GM19238 (cell line): ENCODE measurements around the gene F5.

Experiments used
- DNase-seq: peaks from one replicate; pipeline ENCODE4 v3.0.0; 2011; ENCODE audit warnings: low spot score; ENCODE audit not compliant: insufficient read length

F5 gene

GRCh38 chr1:169586395-169587255 lies at the start of gene F5:
Gene F5, minus strand, starts transcription at chr1:169586481. Its CDS starts 95 bp downstream, at chr1:169586386.
- peak; percentile 51 for DNase-seq

DNA sequence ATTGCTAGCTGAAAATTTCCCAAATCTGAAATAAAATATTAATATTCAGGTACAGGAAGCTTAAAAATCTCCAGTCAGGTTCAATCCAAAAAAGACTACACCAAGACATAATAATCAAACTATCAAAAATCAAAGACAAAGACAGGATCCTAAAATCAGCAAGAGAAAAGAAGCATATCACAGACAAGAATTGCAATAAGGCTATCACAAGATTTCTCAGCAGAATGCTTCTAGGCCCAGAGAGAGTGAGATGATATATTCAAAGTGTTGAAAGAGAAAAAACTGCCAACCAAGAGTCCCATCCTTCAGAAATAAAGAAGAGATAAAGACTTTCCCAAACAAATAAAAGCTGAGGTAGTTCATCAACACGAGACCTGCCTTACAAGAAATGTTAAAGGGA lies 48.6 kb upstream of the F5 start:
- no peak for DNase-seq

DNA sequence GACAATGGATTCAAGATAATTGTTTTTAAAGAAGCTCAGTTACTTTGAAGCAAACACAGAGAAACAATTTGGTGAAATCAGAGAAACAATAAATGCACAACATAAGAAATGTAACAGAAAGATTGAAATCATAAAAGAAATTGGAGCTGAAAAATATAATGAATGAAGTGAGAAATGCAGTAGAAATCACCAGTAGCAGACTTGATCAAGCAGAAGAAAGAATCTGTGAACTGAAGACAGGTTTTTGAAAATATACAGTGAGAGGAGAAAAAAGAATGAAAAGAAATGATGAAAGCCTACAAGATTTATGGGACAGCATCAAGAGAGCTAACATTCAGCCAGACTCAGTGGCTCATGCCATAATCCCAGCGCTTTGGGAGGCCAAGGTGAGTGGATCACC lies 47.9 kb upstream of the F5 start:
- DNase-seq = no peak

GRCh38 chr1:169631249-169631648 lies 45.0 kb upstream of the F5 start:
- DNase-seq = no peak

DNA sequence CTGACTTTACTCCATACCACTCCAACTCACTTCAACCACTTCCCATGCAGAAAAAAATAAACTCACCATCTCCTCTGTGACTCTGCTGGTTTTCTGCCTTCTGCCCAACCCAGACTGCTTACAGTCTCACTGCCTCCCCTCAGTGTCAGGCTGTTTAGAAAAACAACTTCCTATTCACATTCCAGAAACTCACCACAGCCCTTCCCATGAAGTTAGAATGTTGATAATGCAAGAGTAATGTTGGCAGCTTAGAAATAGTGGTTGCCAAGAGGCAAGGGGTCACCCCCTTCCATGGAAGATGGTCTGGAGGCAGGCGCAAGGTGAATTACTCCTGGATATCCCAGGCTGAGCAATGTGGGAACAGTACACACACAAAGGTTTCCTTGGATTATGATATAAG lies 43.7 kb upstream of the F5 start, which contains the start of gene SELP:
Gene SELP, minus strand, starts transcription at position 119 of the 400 bp plus-strand sequence. Its CDS starts 50 bp downstream, at position 69.
- DNase-seq = no peak

DNA sequence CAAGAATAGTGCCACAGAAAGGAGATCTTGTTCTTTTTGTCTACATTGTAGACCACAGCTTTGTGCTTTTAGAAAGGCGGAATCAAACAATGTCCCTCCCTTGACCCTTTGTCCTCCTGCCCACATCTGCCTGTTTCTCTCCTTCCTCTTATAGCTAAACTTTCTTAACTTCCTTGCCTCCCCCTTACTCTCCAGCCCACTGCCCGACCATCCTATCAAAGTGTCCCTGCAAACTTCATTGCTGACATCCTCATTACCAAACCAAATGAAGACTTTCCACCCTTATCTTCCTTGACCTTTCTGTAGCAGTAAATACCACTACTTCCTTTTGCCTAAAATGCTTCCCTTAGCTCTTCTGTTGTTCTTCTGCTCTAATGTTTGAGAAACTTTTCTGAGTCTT lies 38.6 kb upstream of the F5 start:
- no peak for DNase-seq

DNA sequence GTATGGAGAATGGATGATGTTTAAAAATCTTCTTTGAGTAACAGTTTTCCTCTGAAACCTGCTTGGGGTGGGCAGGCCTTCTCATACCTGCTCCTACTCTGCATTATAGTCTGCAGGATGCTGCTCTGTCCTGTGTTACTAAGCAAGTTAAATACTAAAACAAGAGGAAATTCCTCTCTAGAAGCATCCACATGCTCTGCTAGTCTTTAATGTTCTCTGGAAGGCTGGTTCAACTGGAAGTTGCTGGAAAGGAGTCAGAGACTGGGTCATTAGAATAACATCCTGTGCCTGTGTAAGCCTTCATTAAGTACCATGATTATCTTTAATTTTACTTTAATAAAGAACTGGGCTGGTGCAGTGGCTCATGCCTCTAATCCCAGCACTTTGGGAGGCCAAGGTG lies 37.8 kb upstream of the F5 start:
- no peak for DNase-seq

DNA sequence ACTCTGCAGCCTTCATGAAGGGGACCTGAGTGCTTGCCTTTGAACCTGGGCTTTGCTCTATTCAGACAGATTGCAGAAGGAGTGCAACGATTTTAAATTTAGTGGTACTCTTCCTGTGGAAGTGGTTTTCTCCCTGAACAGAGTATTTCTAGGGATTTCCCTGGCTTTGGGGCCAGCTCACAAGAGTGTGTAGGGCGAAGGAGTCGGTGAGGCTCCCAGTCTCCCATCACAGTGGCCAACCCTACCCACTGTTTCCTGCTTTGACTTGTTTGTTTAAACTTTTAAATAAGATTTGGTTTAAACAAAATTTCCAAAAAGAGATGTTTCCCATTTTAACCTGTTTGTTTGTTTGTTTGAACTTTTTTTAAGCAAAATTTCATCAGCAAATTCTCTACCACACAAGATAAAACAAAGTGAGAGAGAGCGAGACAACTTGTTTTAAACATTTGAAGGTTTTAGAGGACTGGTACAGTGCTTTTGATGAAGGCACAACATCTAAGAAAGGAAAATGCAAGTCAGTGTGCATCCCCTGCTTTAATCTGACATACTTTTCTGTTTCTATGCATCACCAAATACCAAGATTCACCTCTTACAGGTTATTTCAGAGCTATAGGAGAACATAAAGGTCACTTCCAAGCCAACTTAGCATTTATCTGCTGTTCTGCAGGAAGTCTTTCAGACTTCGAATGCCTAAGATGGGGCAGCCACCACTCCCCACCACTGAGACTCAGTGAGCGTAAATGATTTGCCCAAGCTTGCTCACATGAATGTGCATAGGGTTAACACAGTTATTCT lies 37.0 kb upstream of the F5 start:
- no peak for DNase-seq

DNA sequence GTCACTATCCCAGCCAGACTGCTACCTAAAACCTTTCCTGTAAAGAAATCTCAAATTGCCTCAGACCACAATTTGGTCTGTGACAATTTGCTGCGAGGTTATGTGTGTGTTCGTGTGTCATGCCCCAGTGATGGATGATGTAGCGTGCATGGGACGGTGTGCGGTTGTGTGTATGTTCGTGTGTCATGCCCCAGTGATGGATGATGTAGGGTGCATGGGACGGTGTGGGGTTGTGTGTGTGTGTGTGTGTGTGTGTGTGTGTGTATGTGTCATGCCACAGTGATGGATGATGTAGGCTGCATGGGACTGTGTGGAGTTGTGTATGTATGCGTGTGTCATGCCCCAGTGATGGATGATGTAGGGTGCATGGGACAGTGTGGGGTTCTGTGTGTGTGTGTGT lies 34.3 kb upstream of the F5 start:
- DNase-seq = no peak

- DNase-seq = no peak
Measured at GRCh38 chr1:169618367-169618766, 32.1 kb upstream of the F5 start.

DNA sequence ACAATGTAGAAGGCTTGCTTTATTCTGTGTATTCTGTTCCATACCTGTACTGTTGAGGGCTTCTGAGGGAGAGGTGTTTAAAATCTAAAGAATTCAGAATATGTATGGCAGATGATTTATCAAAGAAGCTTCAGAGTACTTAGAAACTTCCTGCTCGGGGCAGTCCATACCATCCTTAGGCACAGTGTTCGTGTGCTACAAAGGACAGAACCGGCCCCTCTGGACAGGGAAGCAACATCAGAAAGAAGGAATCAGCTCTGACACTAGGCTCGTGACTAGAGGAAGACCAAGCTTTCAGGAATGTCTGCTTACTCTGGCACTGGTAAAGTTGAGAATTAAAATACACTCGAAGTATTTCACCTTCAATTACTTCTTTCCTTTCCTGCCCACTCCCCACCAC lies 29.5 kb upstream of the F5 start:
- no peak for DNase-seq

DNA sequence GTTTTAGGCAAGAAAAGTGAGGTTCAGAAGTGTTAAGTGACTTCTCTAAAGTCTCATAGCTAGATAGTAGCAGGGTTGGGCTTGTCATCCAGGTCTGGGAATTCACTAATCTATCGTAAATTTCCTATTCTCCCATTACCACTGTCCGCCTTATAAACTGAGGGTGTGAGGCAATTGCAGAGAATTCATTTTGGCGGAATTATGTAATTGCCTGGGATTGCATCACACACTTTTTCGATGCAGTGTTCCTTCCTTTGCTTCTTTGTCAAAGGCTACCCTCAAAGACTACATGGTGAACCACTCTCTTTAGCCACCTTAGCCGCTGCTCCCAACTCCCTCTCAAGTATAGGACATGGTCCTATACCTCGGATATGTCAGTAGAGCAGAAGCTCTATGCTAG lies 24.6 kb upstream of the F5 start:
- DNase-seq = no peak

- no peak for DNase-seq
Measured at GRCh38 chr1:169610108-169610507, 23.8 kb upstream of the F5 start.

DNA sequence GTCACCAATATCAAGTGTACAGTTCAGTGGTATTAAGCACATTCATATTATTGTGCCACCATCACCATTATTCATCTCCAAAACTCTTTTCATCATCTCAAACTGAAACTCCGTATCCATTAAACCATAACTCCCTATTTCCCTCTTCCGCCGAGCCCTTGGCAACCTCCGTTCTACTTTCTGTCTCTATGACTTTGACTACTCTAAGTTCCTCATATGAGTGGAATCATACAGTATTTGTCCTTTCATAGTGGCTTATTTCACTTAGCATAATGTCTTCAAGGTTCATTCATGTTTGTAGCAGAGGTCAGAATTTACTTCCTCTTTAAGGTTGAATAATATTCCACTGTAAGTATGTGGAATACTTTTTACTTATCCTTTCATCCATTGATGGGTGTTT lies 21.9 kb upstream of the F5 start:
- DNase-seq = no peak

DNA sequence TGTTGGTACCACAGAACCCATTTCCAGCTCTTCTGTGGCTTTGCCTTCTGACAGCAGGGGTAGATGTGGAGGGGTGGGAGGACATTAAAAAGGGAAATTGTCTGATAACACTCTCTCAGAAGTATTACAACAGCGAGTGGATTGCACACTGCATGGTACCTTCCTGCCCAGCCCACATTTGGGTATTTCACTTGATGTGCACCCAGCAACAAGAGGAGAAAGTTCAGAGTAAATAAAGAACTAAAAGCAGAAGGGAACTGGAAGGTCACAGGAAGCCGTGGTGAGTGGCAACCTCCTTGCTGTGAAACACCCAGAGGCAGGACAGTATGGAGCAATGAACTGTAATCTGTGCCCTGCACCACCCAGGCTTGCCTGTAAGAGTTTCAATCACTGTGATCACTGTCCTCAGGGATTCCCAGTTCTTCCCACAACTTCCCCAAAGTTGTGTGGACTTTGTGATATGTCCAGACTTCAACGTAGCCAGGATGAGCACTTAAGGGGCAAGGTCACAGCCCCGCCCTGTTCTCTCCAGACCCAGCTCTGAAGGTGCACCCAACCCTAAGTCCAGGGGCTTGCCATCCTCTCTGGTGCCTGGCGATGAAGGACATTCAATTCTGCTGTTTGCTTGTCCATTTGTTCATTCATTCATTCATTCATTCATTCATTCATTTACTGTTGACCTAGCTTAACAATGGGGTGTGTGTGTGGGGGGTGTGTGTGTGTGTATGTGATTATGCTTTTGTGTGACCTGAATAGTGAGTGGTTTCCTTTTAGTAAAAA lies 18.7 kb upstream of the F5 start:
- no peak for DNase-seq

- DNase-seq = no peak
Measured at GRCh38 chr1:169601096-169601881, 15.0 kb upstream of the F5 start.

DNA sequence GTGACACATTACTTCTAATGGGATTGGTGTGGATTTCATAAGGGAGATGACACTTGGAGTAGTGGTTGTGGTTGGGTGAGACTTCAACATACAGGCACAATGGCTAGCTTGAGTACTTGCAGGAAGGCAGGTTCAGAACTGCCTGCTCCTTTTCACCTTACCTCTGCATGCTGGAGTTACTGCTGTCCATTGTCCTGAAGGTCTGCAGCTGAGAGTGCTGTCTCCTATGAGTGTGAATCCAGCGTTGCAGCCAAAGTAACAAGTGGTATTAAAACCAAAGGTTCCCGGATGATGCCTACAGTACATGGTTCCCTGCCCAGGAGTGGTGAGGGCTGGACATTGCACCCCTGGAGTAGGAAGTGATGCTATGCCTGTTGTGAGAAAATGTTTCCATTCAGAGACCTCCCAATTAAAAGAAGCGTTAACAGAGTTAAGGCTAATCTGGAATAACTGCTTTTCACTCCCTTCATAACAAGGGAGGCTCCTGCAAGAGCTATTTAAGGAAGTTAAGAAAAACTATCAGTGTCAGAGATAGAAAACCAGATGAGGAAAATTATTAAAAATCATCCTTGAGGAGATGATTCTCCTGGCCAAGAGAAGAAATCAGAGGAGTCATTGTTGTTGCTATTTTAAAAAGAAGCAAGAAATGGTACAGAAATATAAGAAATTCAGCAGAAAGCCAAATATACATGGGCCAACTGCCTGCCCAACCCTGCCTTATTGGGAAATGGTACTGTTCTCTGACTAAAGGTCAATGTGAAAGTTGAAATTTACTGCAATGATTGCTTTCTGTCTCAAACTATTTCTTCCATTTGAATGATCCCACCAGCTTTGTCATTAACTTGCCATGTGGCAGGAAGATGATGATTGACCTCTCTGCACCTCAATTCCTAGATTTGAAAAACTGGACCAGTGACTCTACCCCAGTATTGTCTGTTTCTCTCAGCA lies 9.8 kb upstream of the F5 start:
- no peak for DNase-seq

DNA sequence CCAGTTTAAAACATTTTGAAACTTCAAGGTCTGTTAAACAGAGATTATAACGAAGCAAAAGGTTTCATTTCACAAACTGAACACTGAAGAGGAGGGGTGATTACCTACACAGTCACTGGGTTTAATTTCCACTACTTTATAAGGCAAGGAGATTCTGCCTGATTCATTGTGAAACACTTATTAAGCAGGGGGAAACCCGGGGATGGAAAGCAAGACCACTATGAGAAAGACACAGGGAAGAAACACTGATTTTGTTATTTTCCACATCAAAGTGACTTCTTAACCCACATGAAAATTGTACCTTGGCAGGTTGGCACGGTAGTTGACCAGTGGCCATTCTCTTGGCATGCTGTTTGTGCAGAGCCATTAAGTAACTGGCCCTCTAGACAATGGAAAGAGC lies 8.1 kb upstream of the F5 start:
- no peak for DNase-seq

DNA sequence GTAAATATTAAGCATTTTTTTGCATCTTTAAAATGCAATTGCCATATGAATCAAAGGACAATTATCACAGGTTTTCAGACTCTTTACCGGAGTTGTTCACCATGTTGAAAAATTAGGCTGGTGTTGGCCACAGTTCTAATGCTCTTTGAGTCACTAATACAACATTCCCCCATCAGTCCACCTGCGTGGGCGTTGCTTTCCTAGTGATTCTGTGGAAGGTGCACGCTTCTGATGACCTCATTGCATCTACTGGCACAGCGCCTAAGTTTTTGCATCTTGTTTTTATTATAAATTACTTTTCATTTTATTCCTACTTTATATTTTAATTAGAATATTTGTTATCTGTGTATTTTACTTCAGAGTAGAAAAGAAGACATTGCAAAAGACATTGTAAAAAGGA lies 4.7 kb upstream of the F5 start:
- no peak for DNase-seq
